ENCODE data around the gene FCHSD1. TPM values are rescaled to one million over a fixed set of nuclear protein-coding genes. Genes with fewer than 3 reads are reported as not detected.

Gene FCHSD1
- total and polyA plus RNA-seq, 2 donors (not counting 1 experiment from before 2014, with no cell fraction given), result 123 to 193 TPM

DNA sequence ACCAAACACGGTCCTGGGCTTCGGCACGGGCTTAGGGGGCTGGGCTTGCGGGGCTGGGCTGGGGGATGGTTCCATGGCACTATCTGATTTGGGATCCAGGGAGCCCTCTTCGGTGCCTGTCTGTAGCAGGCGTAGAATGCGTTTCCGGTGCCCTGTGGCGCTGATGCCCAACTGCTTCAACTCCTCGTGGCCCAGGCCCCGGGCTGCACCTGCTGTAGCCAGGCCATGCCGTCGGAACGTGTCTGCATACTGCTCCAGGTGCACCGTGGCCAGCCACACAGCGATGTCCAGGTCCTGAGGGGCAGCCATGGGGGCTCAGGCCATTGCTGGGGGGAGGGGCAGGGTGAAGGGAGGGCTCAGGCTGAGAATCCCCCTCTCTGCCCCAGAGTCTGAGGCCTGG is 29.0 kb upstream of the FCHSD1 start:
- no peak for ATAC-seq (ENCODE audit: low read depth)
- peaks cover 5% of the 10 kb centered on the region for H3K27me3 Mint-ChIP-seq
- no peaks in the 10 kb centered on the region for H3K79me2 ChIP-seq (ENCODE audit: control insufficient read depth, insufficient read depth, low read length)
- no peaks in the 10 kb centered on the region for H3K9me3 ChIP-seq (ENCODE audit: control extremely low read depth in 1 of 3, control insufficient read depth in 2 of 3, insufficient read depth in 1 of 3, low read length in 2 of 3)
- H3K4me2 ChIP-seq (replicated peaks; ENCODE audit: low read depth, low read length, poor library complexity, severe bottlenecking), result no peak overlapping the region
- peaks cover 0 to 18% (median 0%) of the 10 kb centered on the region in 4 experiments for H3K27me3 ChIP-seq (replicated peaks in 1 of 4; ENCODE audit: control extremely low read depth in 1 of 4, control insufficient read depth in 3 of 4, insufficient read depth in 4 of 4, low read length in 3 of 4)
- no peak overlapping the region for H3K9ac ChIP-seq (ENCODE audit: low read length)
- H3K36me3 ChIP-seq (replicated peaks in 1 of 2; ENCODE audit: control extremely low read depth in 1 of 2, control insufficient read depth in 1 of 2, extremely low read depth in 1 of 2, insufficient read depth in 2 of 2, low read length in 1 of 2), result no peaks in the 10 kb centered on the region
- intact Hi-C loops (cut with micrococcal nuclease), result no loop called here
- ChIA-PET CTCF (interaction anchor here (0.7 kb wide), 1 partner anchor 15 kb away, joined by 4 read pairs; no protein-coding TSS in a partner anchor), POLR2A (no interaction called here)
- no peak overlapping the region for H3K4me3 Mint-ChIP-seq
- no peaks in the 10 kb centered on the region for H3K9me3 Mint-ChIP-seq (ENCODE audit: insufficient read depth)
- H3K27ac Mint-ChIP-seq, result no peak overlapping the region
- peaks cover 20% of the 10 kb centered on the region for H3K4me1 Mint-ChIP-seq
- DNase-seq, result no peak
- peaks cover 20 to 23% of the 10 kb centered on the region in 2 donors for H3K4me1 ChIP-seq (ENCODE audit: control insufficient read depth in 2 of 2, insufficient read depth in 2 of 2, low read length in 2 of 2)
- no peak overlapping the region for H3K27ac ChIP-seq (ENCODE audit: low read length in 2 of 2)
- no peak overlapping the region for H3K4me3 ChIP-seq (ENCODE audit: control extremely low read depth in 1 of 5, extremely low read depth in 1 of 5, insufficient read depth in 1 of 5, low read depth in 2 of 5, low read length in 4 of 5)
- no peaks in the 10 kb centered on the region for H4K20me1 ChIP-seq (ENCODE audit: control insufficient read depth, insufficient read depth, low read length, poor library complexity, severe bottlenecking)
- 96% methylated on average over 16 of the region's 16 CpGs for WGBS (ENCODE audit: insufficient coverage)
- TF ChIP-seq EZH2 (IDR thresholded peaks at IDR 0.05; ENCODE audit: borderline replicate concordance, insufficient read depth, low read depth, low read length, poor library complexity, severe bottlenecking), result no peak
- TF ChIP-seq, protein P1, sequence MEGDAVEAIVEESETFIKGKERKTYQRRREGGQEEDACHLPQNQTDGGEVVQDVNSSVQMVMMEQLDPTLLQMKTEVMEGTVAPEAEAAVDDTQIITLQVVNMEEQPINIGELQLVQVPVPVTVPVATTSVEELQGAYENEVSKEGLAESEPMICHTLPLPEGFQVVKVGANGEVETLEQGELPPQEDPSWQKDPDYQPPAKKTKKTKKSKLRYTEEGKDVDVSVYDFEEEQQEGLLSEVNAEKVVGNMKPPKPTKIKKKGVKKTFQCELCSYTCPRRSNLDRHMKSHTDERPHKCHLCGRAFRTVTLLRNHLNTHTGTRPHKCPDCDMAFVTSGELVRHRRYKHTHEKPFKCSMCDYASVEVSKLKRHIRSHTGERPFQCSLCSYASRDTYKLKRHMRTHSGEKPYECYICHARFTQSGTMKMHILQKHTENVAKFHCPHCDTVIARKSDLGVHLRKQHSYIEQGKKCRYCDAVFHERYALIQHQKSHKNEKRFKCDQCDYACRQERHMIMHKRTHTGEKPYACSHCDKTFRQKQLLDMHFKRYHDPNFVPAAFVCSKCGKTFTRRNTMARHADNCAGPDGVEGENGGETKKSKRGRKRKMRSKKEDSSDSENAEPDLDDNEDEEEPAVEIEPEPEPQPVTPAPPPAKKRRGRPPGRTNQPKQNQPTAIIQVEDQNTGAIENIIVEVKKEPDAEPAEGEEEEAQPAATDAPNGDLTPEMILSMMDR (IDR thresholded peaks at IDR 0.05), result no peak
- H2AFZ ChIP-seq (ENCODE audit: insufficient read depth, low read depth, low read length, poor library complexity, severe bottlenecking), result no peak overlapping the region

DNA sequence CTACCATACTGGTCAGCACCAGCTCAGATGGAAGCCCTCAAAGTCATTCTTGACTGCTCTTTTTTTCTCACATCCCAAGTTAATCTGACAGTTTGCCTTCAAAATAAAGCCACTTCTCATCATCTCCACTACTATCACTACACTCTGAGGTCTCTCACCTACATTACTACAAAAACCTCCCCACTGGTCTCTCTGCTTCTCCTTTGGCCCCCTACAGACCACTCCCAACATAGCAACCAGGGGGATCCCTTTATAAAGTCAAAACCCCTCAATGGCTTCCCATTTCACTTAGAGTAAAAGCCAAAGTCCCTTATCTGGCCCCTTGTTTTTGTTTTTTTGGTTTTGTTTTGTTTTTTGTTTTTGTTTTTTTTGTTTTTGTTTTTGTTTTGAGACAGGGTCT is 26.2 kb upstream of the FCHSD1 start:
- H3K4me3 ChIP-seq (ENCODE audit: control extremely low read depth in 1 of 5, extremely low read depth in 1 of 5, insufficient read depth in 1 of 5, low read depth in 2 of 5, low read length in 4 of 5), result no peak overlapping the region
- ChIA-PET CTCF (interaction anchor here (0.9 to 1.4 kb wide), 2 partner anchors 8 to 14 kb away, joined by 3 read pairs; no protein-coding TSS in a partner anchor), POLR2A (no interaction called here)
- no peak for TF ChIP-seq EZH2 (IDR thresholded peaks at IDR 0.05; ENCODE audit: borderline replicate concordance, insufficient read depth, low read depth, low read length, poor library complexity, severe bottlenecking)
- TF ChIP-seq, protein P1 (IDR thresholded peaks at IDR 0.05), result peak; percentile 30
- no peaks in the 10 kb centered on the region for H3K79me2 ChIP-seq (ENCODE audit: control insufficient read depth, insufficient read depth, low read length)
- Mint-ChIP-seq H3K27me3 (peaks cover 5% of the 10 kb centered on the region), H3K27ac (no peak overlapping the region), H3K4me3 (no peak overlapping the region), H3K9me3 (ENCODE audit: insufficient read depth) (no peaks in the 10 kb centered on the region), H3K4me1 (peaks cover 8% of the 10 kb centered on the region)
- H2AFZ ChIP-seq (ENCODE audit: insufficient read depth, low read depth, low read length, poor library complexity, severe bottlenecking), result no peak overlapping the region
- H3K4me1 ChIP-seq (ENCODE audit: control insufficient read depth in 2 of 2, insufficient read depth in 2 of 2, low read length in 2 of 2), result peaks cover 6 to 8% of the 10 kb centered on the region in 2 donors
- no peak for DNase-seq
- H3K27ac ChIP-seq (ENCODE audit: low read length in 2 of 2), result no peak overlapping the region
- no peak for ATAC-seq (ENCODE audit: low read depth)
- H3K36me3 ChIP-seq (replicated peaks in 1 of 2; ENCODE audit: control extremely low read depth in 1 of 2, control insufficient read depth in 1 of 2, extremely low read depth in 1 of 2, insufficient read depth in 2 of 2, low read length in 1 of 2), result no peaks in the 10 kb centered on the region
- no peaks in the 10 kb centered on the region for H3K9me3 ChIP-seq (ENCODE audit: control extremely low read depth in 1 of 3, control insufficient read depth in 2 of 3, insufficient read depth in 1 of 3, low read length in 2 of 3)
- H3K27me3 ChIP-seq (replicated peaks in 1 of 4; ENCODE audit: control extremely low read depth in 1 of 4, control insufficient read depth in 3 of 4, insufficient read depth in 4 of 4, low read length in 3 of 4), result peaks cover 0 to 14% (median 0%) of the 10 kb centered on the region in 4 experiments
- H3K4me2 ChIP-seq (replicated peaks; ENCODE audit: low read depth, low read length, poor library complexity, severe bottlenecking), result no peak overlapping the region
- intact Hi-C loops (cut with micrococcal nuclease), result no loop called here
- no peaks in the 10 kb centered on the region for H4K20me1 ChIP-seq (ENCODE audit: control insufficient read depth, insufficient read depth, low read length, poor library complexity, severe bottlenecking)
- no peak overlapping the region for H3K9ac ChIP-seq (ENCODE audit: low read length)

All from B cell (primary cell).